Mesendoderm (in vitro differentiated cells): ENCODE results near the gene GRB10.

Experiments used
- DNase-seq: peaks from one replicate; pipeline ENCODE4 v3.0.0; 2013
- H2AK5ac ChIP-seq: 2 replicates; pipeline ENCODE4 v1.6.1; 2013; ENCODE audit warnings: low read length, inconsistent platforms
- H2BK120ac ChIP-seq: 2 replicates; pipeline ENCODE4 v1.6.1; 2013; ENCODE audit warnings: low read depth, mild to moderate bottlenecking, low read length, moderate library complexity, mixed read lengths
- H2BK15ac ChIP-seq: replicated peaks from 2 replicates; pipeline ENCODE4 v1.6.1; 2013; ENCODE audit warnings: low read depth, mild to moderate bottlenecking, moderate library complexity
- H2BK5ac ChIP-seq: 2 replicates; pipeline ENCODE4 v1.6.1; 2013; ENCODE audit warnings: low read length, inconsistent platforms
- H3K18ac ChIP-seq: 2 replicates; pipeline ENCODE4 v1.6.1; 2013; ENCODE audit warnings: mild to moderate bottlenecking, low read length, mixed read lengths
- H3K23ac ChIP-seq: one replicate; pipeline ENCODE4 v1.6.1; 2013; ENCODE audit warnings: low read length
- H3K27ac ChIP-seq: 2 replicates; pipeline ENCODE4 v1.5.1; 2013; ENCODE audit warnings: low read depth, mild to moderate bottlenecking, inconsistent platforms, low read length, moderate library complexity
- H3K27me3 ChIP-seq: 2 replicates; pipeline ENCODE4 v1.6.1; 2013; ENCODE audit warnings: low read length, control low read depth, mild to moderate bottlenecking, inconsistent platforms; ENCODE audit not compliant: insufficient read depth, poor library complexity
- H3K36me3 ChIP-seq: 2 replicates; pipeline ENCODE4 v1.6.1; 2013; ENCODE audit warnings: low read length, inconsistent platforms; ENCODE audit not compliant: control insufficient read depth, insufficient read depth
- H3K4ac ChIP-seq: one replicate; pipeline ENCODE4 v1.6.1; 2013; ENCODE audit warnings: low read depth, mild to moderate bottlenecking, low read length, moderate library complexity
- H3K4me1 ChIP-seq: 2 replicates; pipeline ENCODE4 v1.6.1; 2013; ENCODE audit warnings: low read depth, low read length, inconsistent platforms; ENCODE audit not compliant: control insufficient read depth
- H3K4me2 ChIP-seq: 2 replicates; pipeline ENCODE4 v1.6.1; 2013; ENCODE audit warnings: low read length
- H3K4me3 ChIP-seq: 2 replicates; pipeline ENCODE4 v1.5.1; 2013; ENCODE audit warnings: mild to moderate bottlenecking, low read length
- H3K56ac ChIP-seq: one replicate; pipeline ENCODE4 v1.6.1; 2013; ENCODE audit warnings: low read length
- H3K79me1 ChIP-seq: 2 replicates; pipeline ENCODE4 v1.6.1; 2013; ENCODE audit warnings: low read length, inconsistent platforms
- H3K79me2 ChIP-seq: 2 replicates; pipeline ENCODE4 v1.6.1; 2013; ENCODE audit warnings: mild to moderate bottlenecking, low read length; ENCODE audit not compliant: control insufficient read depth, insufficient read depth
- H3K9ac ChIP-seq: 2 replicates; pipeline ENCODE4 v1.6.1; 2013; ENCODE audit warnings: low read length, inconsistent platforms
- H4K5ac ChIP-seq: one replicate; pipeline ENCODE4 v1.6.1; 2013; ENCODE audit warnings: low read length
- H4K8ac ChIP-seq: one replicate; pipeline ENCODE4 v1.6.1; 2013; ENCODE audit warnings: low read depth, mild to moderate bottlenecking, control low read depth, low read length, moderate library complexity
- WGBS: extraction: QIAGEN DNeasy Blood & Tissue Kit; methylation state at CpG from one replicate; pipeline ENCODE4 v1.1.7; 2013; ENCODE audit warnings: low lambda C conversion rate, missing lambda C conversion rate; ENCODE audit not compliant: insufficient coverage; ENCODE audit errors: extremely low coverage; 5-methylcytosine and 5-hydroxymethylcytosine counted together

GRB10 gene

DNA sequence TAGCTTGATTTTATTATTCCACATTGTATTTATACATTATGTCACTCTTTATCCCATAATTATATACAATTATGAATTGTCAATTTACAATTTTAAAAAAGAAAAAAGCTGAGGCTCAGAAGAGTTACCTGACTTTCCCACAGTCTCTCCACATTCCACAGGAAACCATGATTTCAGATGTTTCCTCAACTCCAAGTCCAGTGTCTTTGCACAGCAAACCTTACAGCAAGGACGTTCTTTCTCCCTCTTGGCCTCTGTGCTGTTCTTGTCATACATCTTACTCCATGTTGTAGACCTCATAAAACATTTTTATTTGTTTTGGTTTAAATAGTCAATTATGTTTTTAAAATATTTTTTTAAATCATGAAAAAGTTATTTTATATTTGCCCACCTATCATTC lies 34.9 kb upstream of the GRB10 start:
- no CpG with 5 or more reads among the region's 1 CpG for WGBS
- H3K23ac ChIP-seq = no peak overlapping the region

DNA sequence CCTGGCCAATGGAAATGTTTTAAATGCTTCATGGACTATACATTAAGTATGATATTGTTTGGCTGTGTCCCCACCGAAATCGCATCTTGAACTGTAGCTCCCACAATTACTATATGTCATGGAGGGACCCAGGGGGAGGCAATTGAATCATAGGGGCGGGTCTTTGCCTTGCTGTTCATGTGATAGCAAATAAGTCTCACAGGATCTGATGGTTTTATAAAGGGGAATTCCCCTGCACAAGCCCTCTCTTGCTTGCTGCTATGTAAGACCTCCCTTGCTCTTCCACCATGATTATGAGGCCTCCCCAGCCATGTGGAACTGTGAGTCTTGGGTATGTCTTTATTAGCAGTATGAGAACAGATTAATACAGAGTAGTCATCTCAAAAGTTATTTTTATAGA lies 32.4 kb upstream of the GRB10 start:
- H4K5ac ChIP-seq = no peak overlapping the region
- peak overlapping the region; percentile 87 for H3K18ac ChIP-seq
- H3K27me3 ChIP-seq = no peaks in the 10 kb centered on the region
- peak overlapping the region; percentile 69 for H3K56ac ChIP-seq
- no peak overlapping the region for H3K23ac ChIP-seq
- no peaks in the 10 kb centered on the region for H3K36me3 ChIP-seq
- H3K4me3 ChIP-seq = no peak overlapping the region
- H3K4me2 ChIP-seq = no peak overlapping the region
- peak overlapping the region; percentile 77 for H2BK5ac ChIP-seq
- H3K27ac ChIP-seq = no peak overlapping the region
- H2BK15ac ChIP-seq = no peak overlapping the region
- peak overlapping the region; percentile 12 for H3K4ac ChIP-seq
- no peaks in the 10 kb centered on the region for H3K79me1 ChIP-seq
- H2BK120ac ChIP-seq = peak overlapping the region; percentile 54
- no CpG with 5 or more reads among the region's 3 CpGs for WGBS
- no peak overlapping the region for H4K8ac ChIP-seq
- peaks cover 8% of the 10 kb centered on the region for H3K4me1 ChIP-seq
- no peak for DNase-seq
- H3K9ac ChIP-seq = no peak overlapping the region
- no peaks in the 10 kb centered on the region for H3K79me2 ChIP-seq
- no peak overlapping the region for H2AK5ac ChIP-seq

More for the DNA sequence above, 34.9 kb upstream of the GRB10 start:
- no peaks in the 10 kb centered on the region for H3K79me1 ChIP-seq
- H3K79me2 ChIP-seq = no peaks in the 10 kb centered on the region
- no peaks in the 10 kb centered on the region for H3K36me3 ChIP-seq
- no peak overlapping the region for H2BK15ac ChIP-seq
- H2AK5ac ChIP-seq = no peak overlapping the region
- H2BK120ac ChIP-seq = no peak overlapping the region
- H3K4me1 ChIP-seq = peaks cover 10% of the 10 kb centered on the region
- H3K4me2 ChIP-seq = no peak overlapping the region
- no peak for DNase-seq
- no peak overlapping the region for H3K27ac ChIP-seq
- H4K8ac ChIP-seq = no peak overlapping the region
- H3K9ac ChIP-seq = no peak overlapping the region
- no peak overlapping the region for H3K18ac ChIP-seq
- no peaks in the 10 kb centered on the region for H3K27me3 ChIP-seq
- H3K4ac ChIP-seq = no peak overlapping the region
- H3K4me3 ChIP-seq = no peak overlapping the region
- H2BK5ac ChIP-seq = no peak overlapping the region
- H3K56ac ChIP-seq = no peak overlapping the region
- no peak overlapping the region for H4K5ac ChIP-seq

DNA sequence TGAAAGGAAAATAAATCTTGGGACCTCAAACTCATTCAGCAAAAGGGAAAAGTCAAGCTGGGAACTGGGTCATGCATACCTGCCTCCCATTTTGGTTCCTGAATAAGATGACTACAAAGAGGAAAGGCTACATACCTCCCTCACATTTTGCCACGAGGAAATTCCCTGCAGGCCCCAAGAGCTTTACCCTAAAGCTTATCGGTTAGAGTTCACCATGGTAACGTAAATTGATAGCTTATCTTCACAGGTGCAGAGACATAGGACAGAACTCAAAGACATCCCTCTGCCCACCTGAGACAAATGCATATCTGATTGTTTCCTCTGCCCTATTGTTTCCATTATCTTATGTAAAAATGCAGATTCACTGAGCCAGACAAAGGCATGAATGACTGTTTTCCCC lies 31.5 kb upstream of the GRB10 start:
- H3K9ac ChIP-seq = no peak overlapping the region
- no peaks in the 10 kb centered on the region for H3K36me3 ChIP-seq
- H2AK5ac ChIP-seq = no peak overlapping the region
- H3K79me2 ChIP-seq = no peaks in the 10 kb centered on the region
- no peak overlapping the region for H4K5ac ChIP-seq
- H3K4ac ChIP-seq = no peak overlapping the region
- H3K27ac ChIP-seq = no peak overlapping the region
- H3K4me2 ChIP-seq = no peak overlapping the region
- peak; percentile 96 for DNase-seq
- no peak overlapping the region for H3K56ac ChIP-seq
- no peak overlapping the region for H4K8ac ChIP-seq
- H2BK5ac ChIP-seq = no peak overlapping the region
- no peaks in the 10 kb centered on the region for H3K27me3 ChIP-seq
- no CpG with 5 or more reads among the region's 3 CpGs for WGBS
- peaks cover 8% of the 10 kb centered on the region for H3K4me1 ChIP-seq
- H2BK15ac ChIP-seq = no peak overlapping the region
- no peak overlapping the region for H3K4me3 ChIP-seq
- no peak overlapping the region for H3K18ac ChIP-seq
- H2BK120ac ChIP-seq = no peak overlapping the region
- no peaks in the 10 kb centered on the region for H3K79me1 ChIP-seq
- H3K23ac ChIP-seq = no peak overlapping the region

DNA sequence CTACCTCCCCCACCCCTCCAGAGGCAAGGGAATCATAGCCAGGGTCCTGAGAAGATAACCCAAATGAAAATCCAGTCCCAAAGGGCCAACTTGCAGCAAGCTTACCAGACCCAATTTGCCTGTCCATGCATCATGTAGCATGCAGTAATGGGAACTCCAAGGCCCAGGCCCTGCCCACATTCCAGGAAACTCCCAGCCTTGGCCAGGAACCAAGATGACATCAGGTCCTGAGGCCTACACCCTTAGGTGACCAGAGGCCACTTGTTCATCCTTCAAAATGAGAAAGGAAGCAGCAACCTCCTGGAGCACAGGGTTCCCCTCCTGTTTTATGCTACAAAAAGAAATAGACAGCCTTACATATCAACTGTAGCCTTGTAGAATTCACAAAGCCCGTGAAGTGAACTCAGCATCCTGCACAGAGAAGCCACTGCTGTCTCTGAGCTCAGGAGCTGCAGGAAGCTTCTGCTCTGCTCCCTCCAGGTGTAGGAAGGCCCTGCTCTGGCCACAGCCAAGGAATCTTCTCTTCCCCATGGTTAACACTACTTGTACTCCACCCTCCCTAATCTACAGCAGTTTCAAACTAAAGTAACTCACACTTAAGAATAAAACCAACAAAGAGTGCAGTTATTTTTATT lies 30.3 kb upstream of the GRB10 start:
- H2AK5ac ChIP-seq = peak overlapping the region; percentile 80
- H2BK5ac ChIP-seq = peak overlapping the region; percentile 95
- H3K18ac ChIP-seq = peak overlapping the region; percentile 7
- H3K4me3 ChIP-seq = no peak overlapping the region
- no peaks in the 10 kb centered on the region for H3K79me1 ChIP-seq
- H3K4ac ChIP-seq = peak overlapping the region; percentile 92
- H3K56ac ChIP-seq = peak overlapping the region; percentile 63
- peak overlapping the region; percentile 25 for H3K27ac ChIP-seq
- H3K36me3 ChIP-seq = no peaks in the 10 kb centered on the region
- no peaks in the 10 kb centered on the region for H3K79me2 ChIP-seq
- peak overlapping the region; percentile 47 for H2BK120ac ChIP-seq
- no peak overlapping the region for H3K23ac ChIP-seq
- H4K8ac ChIP-seq = no peak overlapping the region
- H3K4me1 ChIP-seq = peaks cover 8% of the 10 kb centered on the region
- no peak overlapping the region for H3K4me2 ChIP-seq
- peak overlapping the region; percentile 27 for H3K9ac ChIP-seq
- H3K27me3 ChIP-seq = no peaks in the 10 kb centered on the region
- DNase-seq = peak; percentile 46
- H2BK15ac ChIP-seq = no peak overlapping the region
- no CpG with 5 or more reads among the region's 1 CpG for WGBS
- no peak overlapping the region for H4K5ac ChIP-seq

DNA sequence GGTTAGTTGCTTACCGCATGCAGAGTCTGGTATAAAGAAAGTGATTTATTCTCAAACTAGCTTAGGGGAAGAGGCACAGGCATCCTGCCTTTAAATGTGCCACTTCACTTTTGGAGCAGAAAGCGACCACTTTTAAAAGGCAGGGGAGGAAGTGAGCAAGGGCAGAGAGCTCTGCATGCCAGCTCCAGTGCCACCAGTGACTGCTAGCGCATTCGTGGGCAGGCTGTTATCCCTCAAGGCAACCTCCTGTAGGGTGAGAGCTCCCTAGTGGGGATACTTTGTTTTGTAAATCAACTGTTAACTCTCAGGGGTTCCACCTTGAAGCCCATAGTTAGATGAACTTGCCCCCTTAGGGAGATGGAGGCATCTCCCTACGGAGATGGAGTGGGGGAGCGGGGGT lies 29.4 kb upstream of the GRB10 start:
- Histone ChIP-seq H2BK15ac (no peak overlapping the region), H2BK120ac (no peak overlapping the region), H3K4me3 (no peak overlapping the region), H3K4me2 (no peak overlapping the region), H4K8ac (no peak overlapping the region), H3K79me1 (no peaks in the 10 kb centered on the region), H2AK5ac (peak overlapping the region; percentile 35), H3K4ac (no peak overlapping the region), H2BK5ac (peak overlapping the region; percentile 54), H3K36me3 (no peaks in the 10 kb centered on the region), H3K27me3 (no peaks in the 10 kb centered on the region), H3K9ac (peak overlapping the region; percentile 15), H3K56ac (peak overlapping the region; percentile 59), H3K27ac (no peak overlapping the region), H3K79me2 (no peaks in the 10 kb centered on the region), H3K23ac (no peak overlapping the region), H3K4me1 (peaks cover 8% of the 10 kb centered on the region), H4K5ac (no peak overlapping the region), H3K18ac (no peak overlapping the region)
- WGBS = no CpG with 5 or more reads among the region's 6 CpGs
- DNase-seq = no peak
